Colonic mucosa (tissue), 4 donors: ENCODE results near the gene TMEM212. TPM values are rescaled to one million over a fixed set of nuclear protein-coding genes. Genes with fewer than 3 reads are reported as not detected.

Experiments
- DNase-seq: peaks from one replicate; pipeline ENCODE4 v3.0.0-alpha.2; 2020
- H3K27ac ChIP-seq: fragments of 200-600 bp; one replicate; pipeline ENCODE4 v1.8.0; 2021
- H3K27me3 ChIP-seq: fragments of 200-600 bp; one replicate; pipeline ENCODE4 v1.8.0; 2021
- H3K36me3 ChIP-seq: fragments of 200-600 bp; one replicate; pipeline ENCODE4 v1.8.0; 2021
- H3K4me1 ChIP-seq: fragments of 200-600 bp; one replicate; pipeline ENCODE4 v1.8.0; 2021; ENCODE audit warnings: mild to moderate bottlenecking
- H3K4me3 ChIP-seq: fragments of 200-600 bp; one replicate; pipeline ENCODE4 v1.8.0; 2021
- H3K9ac ChIP-seq, 2 donors: one replicate each; pipeline ENCODE4 v1.7.0; 2013; ENCODE audit warnings: control low read depth in 2 of 2, low read depth in 2 of 2, low read length in 2 of 2
- H3K9me3 ChIP-seq: fragments of 200-600 bp; one replicate; pipeline ENCODE4 v1.8.0; 2021
- intact Hi-C: fragments of 100-400 bp; cut with DNase I; formaldehyde crosslinking; loops from one replicate; pipeline ENCODE4 v1.14.1; 2022
- total RNA-seq, 2 donors: library from RNA; stranded (reverse); fragmentation: NEBNext Ultra II Directional in 1 of 2; extraction: Animal tissue kit (Norgen Biotek cat#: 25700) in 1 of 2; gene quantifications; one replicate each; pipeline ENCODE4 v1.2.1, GENCODE V29; 2021
- TF ChIP-seq, protein P1 (sequence below): fragments of 200-600 bp; IDR thresholded peaks from one replicate; pipeline ENCODE4 v1.8.0; 2022; ENCODE audit warnings: antibody characterized with exemption, mild to moderate bottlenecking
- donor health status: healthy.
- donor health status: DM: no; HTN: no; CAD: no.
- donor health status: DM: no; HTN: no; CAD: no.

TMEM212 gene
- total RNA-seq, 2 donors from 2014 or later: not detected

DNA sequence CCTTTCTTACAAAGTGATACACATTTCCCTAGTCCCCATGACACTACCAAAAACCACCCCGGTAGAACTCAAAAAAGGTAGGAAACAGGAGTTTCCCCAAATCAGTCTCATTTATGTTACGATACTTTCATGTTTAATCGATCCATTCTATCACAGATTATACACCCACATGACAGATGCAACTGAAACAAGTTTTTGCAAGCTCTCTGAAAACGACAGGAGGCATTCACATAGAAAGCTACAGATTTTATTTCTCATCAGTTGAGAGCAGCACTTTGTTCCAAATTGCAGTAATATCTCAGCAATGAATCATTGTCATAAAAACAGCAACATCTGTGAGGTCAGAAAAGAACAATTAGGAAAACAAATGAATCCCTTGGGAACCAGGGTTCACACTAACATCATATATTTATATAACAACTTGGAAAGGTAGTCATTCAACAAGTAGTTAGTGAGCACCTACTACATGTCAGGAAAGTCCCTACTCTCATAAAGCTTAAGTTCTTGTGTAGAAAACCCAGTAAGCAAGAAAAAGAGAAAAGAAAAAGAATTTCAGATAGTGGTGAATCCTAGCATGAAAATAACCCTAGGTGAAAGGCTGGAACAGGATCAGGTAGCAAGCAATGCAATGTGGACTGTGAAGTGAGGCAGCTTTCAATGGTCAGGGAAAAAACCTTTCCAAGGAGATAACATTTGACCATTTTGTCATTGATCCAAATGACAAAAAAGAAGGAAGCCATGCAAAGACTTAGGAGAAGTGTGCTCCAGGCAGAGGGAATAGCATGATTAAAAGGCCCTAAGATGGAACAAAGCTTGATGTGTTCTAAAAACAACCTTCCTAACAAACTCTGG, 41.2 kb upstream of the TMEM212 start:
- Histone ChIP-seq H3K4me3 (no peak overlapping the region), H3K27ac (peak overlapping the region; percentile 29), H3K4me1 (peaks cover under 1% of the 10 kb centered on the region), H3K27me3 (no peaks in the 10 kb centered on the region), H3K9me3 (no peaks in the 10 kb centered on the region), H3K36me3 (no peaks in the 10 kb centered on the region), H3K9ac (no peak overlapping the region)
- DNase-seq: no peak
- TF ChIP-seq, protein P1, sequence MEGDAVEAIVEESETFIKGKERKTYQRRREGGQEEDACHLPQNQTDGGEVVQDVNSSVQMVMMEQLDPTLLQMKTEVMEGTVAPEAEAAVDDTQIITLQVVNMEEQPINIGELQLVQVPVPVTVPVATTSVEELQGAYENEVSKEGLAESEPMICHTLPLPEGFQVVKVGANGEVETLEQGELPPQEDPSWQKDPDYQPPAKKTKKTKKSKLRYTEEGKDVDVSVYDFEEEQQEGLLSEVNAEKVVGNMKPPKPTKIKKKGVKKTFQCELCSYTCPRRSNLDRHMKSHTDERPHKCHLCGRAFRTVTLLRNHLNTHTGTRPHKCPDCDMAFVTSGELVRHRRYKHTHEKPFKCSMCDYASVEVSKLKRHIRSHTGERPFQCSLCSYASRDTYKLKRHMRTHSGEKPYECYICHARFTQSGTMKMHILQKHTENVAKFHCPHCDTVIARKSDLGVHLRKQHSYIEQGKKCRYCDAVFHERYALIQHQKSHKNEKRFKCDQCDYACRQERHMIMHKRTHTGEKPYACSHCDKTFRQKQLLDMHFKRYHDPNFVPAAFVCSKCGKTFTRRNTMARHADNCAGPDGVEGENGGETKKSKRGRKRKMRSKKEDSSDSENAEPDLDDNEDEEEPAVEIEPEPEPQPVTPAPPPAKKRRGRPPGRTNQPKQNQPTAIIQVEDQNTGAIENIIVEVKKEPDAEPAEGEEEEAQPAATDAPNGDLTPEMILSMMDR: no peak
- intact Hi-C loops: no loop called here

DNA sequence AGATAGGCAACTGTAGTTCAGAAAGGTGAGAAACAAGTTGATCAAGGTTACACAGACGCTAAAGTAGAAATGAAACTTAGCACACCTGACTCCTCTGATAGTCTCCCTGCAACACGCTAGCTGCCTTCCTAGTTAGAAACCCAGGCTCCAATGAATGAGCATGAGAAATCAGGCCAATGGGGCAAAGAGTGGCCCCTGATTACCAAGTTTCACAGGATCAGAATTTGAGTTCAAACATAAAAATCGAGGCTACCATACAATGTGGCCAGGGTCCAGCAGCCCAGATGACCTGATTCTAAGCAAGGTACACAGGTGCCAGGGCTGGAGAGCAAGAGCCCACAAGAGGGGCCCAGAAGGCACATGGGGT, 40.6 kb upstream of the TMEM212 start:
- TF ChIP-seq, protein P1: no peak
- Histone ChIP-seq H3K9me3 (no peaks in the 10 kb centered on the region), H3K27me3 (no peaks in the 10 kb centered on the region), H3K27ac (peak overlapping the region; percentile 29), H3K4me3 (no peak overlapping the region), H3K36me3 (no peaks in the 10 kb centered on the region), H3K9ac (no peak overlapping the region), H3K4me1 (peaks cover 4% of the 10 kb centered on the region)
- intact Hi-C loops: no loop called here
- no peak for DNase-seq

DNA sequence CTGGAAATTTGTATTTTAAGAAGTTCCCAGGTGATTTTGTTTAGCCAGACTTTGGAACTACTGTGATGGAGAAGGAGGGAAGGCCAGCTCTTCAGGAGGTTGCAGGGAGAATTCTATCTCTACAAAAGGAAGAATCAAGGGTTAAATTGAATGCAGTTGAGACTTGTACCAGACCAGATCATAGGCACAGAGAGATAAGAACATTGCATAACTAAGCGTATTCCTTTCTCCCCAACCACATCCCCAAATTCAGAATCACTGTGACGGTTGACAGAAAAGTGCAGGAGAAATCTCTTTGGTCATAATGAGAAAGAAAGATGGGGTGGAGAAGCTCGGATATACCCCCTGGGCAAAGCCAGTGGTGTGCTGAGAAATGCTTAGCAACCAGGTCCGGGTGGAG, 40.1 kb upstream of the TMEM212 start:
- DNase-seq: no peak
- Histone ChIP-seq H3K36me3 (no peaks in the 10 kb centered on the region), H3K27ac (peak overlapping the region; percentile 12), H3K9me3 (no peaks in the 10 kb centered on the region), H3K9ac (no peak overlapping the region), H3K27me3 (no peaks in the 10 kb centered on the region), H3K4me3 (no peak overlapping the region), H3K4me1 (peaks cover 4% of the 10 kb centered on the region)
- TF ChIP-seq, protein P1: no peak
- intact Hi-C loops: no loop called here

DNA sequence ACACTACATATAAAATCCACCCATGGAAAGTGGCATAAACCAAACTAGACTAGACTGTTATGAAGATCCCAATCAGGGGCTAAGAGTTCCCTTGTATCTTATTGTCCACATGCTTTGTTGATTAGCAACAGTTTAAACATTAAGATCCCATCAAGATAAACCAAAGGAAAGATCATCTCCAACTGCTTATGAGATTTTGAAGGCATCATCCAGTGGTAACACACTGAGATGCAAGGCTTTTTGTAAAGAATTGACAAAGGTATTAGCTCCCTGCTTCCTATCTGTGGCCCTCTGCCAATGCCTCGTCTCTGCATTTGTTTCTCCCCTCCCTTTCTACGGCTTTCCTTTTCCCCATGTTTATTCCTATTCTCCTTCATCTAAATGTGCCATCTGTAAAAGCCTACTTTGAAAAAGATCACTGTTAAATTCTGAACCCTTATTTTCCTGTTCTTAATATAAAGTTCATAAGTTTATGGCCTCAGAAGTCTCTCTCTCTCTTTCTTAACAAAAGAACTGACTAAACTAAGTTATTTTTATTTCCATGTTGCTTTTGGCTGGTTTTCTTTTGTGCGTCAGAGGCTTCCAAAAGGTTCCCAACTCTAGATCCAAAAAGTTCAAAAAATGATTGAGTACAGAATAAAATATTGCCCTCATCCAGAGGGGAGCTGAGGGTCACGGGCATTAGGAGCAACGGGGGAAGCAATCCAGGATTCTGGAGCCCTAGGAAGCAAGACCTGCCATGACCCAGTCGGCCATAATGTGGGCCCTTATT, 38.3 kb upstream of the TMEM212 start:
- intact Hi-C loops: no loop called here

DNA sequence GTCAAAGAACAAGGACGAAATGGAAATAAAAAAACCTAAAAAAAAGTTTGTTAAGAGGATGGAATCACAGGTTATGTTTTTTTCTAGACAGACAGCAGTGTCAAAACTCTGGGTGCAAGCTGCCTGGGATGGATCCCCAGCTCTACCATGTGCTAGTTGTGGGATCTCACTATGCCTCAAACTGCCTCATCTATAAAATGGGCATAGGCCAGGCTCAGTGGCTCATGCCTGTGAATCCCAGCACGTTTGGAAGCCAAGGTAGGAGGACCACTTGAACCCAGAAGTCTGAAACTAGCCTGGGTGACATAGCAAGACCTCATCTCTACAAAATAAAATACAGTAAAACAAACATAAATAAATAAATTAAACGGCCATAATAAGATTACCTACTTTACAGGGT, 37.5 kb upstream of the TMEM212 start:
- no peak for DNase-seq
- H3K4me3 ChIP-seq: no peak overlapping the region
- TF ChIP-seq, protein P1: no peak
- H3K9me3 ChIP-seq: no peaks in the 10 kb centered on the region
- peak overlapping the region; percentile 70 for H3K27ac ChIP-seq
- no peak overlapping the region for H3K9ac ChIP-seq
- H3K27me3 ChIP-seq: no peaks in the 10 kb centered on the region
- intact Hi-C loops: no loop called here
- H3K4me1 ChIP-seq: peaks cover 4% of the 10 kb centered on the region
- no peaks in the 10 kb centered on the region for H3K36me3 ChIP-seq

More for the DNA sequence above, 38.3 kb upstream of the TMEM212 start:
- TF ChIP-seq, protein P1: no peak
- no peak overlapping the region for H3K4me3 ChIP-seq
- peaks cover 4% of the 10 kb centered on the region for H3K4me1 ChIP-seq
- H3K9me3 ChIP-seq: no peaks in the 10 kb centered on the region
- no peak for DNase-seq
- H3K9ac ChIP-seq: peak overlapping the region in 1 of 2 donors; percentile 16
- H3K36me3 ChIP-seq: no peaks in the 10 kb centered on the region
- no peaks in the 10 kb centered on the region for H3K27me3 ChIP-seq
- H3K27ac ChIP-seq: peak overlapping the region; percentile 20
